A673 (cell line): Measurements from ENCODE around the gene CDH1. TPM values are rescaled to one million over a fixed set of nuclear protein-coding genes. Genes with fewer than 3 reads are reported as not detected.
"Not testable (repeated sequence)": the region's sequence is repeated elsewhere in the genome, so short reads cannot be mapped to it uniquely, and the experiment has no call there.

Experiments used
- BruUV-seq: library from RNA; stranded (reverse); fragments of 400-500 nt; replicated peaks from 2 replicates; lab custom pipeline; 2021; lab: Mats Ljungman, UMichigan
- CTCF ChIA-PET: fragments of 300-600 bp; sonication (Branson Sonifier 250); formaldehyde crosslinking; loops from one replicate; lab custom pipeline; 2022; ENCODE audit warnings: antibody characterized with exemption; lab: Charles Lee
- POLR2A ChIA-PET: fragments of 300-600 bp; sonication (Branson Sonifier 250); formaldehyde crosslinking; loops from one replicate; lab custom pipeline; 2022; ENCODE audit warnings: antibody characterized with exemption; ENCODE audit not compliant: low non-redundant PET; lab: Charles Lee
- DNase-seq: peaks from one replicate; pipeline ENCODE4 v3.0.0-alpha.2; 2015; ENCODE audit warnings: low spot score
- H3K27ac ChIP-seq: fragments of 200-600 bp; sonication (generic); 2 replicates; pipeline ENCODE4 v1.5.1; 2016; ENCODE audit warnings: mixed run types, low read depth, mild to moderate bottlenecking, mixed read lengths, antibody characterized with exemption, low read length; ENCODE audit not compliant: poor library complexity, severe bottlenecking
- H3K27me3 ChIP-seq: fragments of 200-600 bp; sonication (generic); replicated peaks from 2 replicates; pipeline ENCODE4 v1.6.1; 2017; ENCODE audit warnings: mixed run types, low read depth, mild to moderate bottlenecking, mixed read lengths, antibody characterized with exemption, low read length; ENCODE audit not compliant: insufficient read depth, poor library complexity
- H3K36me3 ChIP-seq: fragments of 200-600 bp; sonication (generic); 2 replicates; pipeline ENCODE4 v1.6.1; 2016; ENCODE audit warnings: mixed run types, mild to moderate bottlenecking, mixed read lengths, antibody characterized with exemption, low read length; ENCODE audit not compliant: insufficient read depth, poor library complexity, severe bottlenecking
- H3K4me1 ChIP-seq: fragments of 200-600 bp; sonication (generic); 2 replicates; pipeline ENCODE4 v1.6.1; 2017; ENCODE audit warnings: mixed run types, mild to moderate bottlenecking, mixed read lengths, antibody characterized with exemption, low read length; ENCODE audit not compliant: insufficient read depth, poor library complexity, severe bottlenecking
- H3K4me3 ChIP-seq: fragments of 200-600 bp; sonication (generic); 2 replicates; pipeline ENCODE4 v1.5.1; 2016; ENCODE audit warnings: low read depth, mixed run types, mild to moderate bottlenecking, mixed read lengths, low read length; ENCODE audit not compliant: poor library complexity, severe bottlenecking
- H3K9me3 ChIP-seq: fragments of 200-600 bp; sonication (generic); 2 replicates; pipeline ENCODE4 v1.6.1; 2016; ENCODE audit warnings: mixed run types, low read depth, mild to moderate bottlenecking, mixed read lengths, antibody characterized with exemption, low read length; ENCODE audit not compliant: poor library complexity, severe bottlenecking
- EZH2 ChIP-seq: fragments of 200-600 bp; sonication (generic); IDR thresholded peaks from 2 replicates; pipeline ENCODE4 v1.6.1; 2017; ENCODE audit warnings: borderline replicate concordance, low read depth, mild to moderate bottlenecking, mixed read lengths, antibody characterized with exemption, low read length; ENCODE audit not compliant: poor library complexity, severe bottlenecking
- intact Hi-C: fragments of 100-400 bp; cut with micrococcal nuclease; formaldehyde crosslinking; loops from one replicate; pipeline ENCODE4 v1.10.0; 2022; ENCODE audit not compliant: unreplicated experiment
- total RNA-seq: library from RNA; stranded (reverse); gene quantifications from 2 replicates; pipeline ENCODE4 v1.2.3, GENCODE V29; 2021
- TF ChIP-seq, protein P1 (sequence below): fragments of 300-800, 200-600 bp; sonication (generic); conservative IDR thresholded peaks from 2 replicates; pipeline ENCODE4 v1.5.1; 2017; ENCODE audit warnings: low read depth, mild to moderate bottlenecking, antibody characterized with exemption, low read length, moderate library complexity, mixed read lengths

CDH1 gene
- total RNA-seq, 1 experiment from 2014 or later: 0.06 TPM

DNA sequence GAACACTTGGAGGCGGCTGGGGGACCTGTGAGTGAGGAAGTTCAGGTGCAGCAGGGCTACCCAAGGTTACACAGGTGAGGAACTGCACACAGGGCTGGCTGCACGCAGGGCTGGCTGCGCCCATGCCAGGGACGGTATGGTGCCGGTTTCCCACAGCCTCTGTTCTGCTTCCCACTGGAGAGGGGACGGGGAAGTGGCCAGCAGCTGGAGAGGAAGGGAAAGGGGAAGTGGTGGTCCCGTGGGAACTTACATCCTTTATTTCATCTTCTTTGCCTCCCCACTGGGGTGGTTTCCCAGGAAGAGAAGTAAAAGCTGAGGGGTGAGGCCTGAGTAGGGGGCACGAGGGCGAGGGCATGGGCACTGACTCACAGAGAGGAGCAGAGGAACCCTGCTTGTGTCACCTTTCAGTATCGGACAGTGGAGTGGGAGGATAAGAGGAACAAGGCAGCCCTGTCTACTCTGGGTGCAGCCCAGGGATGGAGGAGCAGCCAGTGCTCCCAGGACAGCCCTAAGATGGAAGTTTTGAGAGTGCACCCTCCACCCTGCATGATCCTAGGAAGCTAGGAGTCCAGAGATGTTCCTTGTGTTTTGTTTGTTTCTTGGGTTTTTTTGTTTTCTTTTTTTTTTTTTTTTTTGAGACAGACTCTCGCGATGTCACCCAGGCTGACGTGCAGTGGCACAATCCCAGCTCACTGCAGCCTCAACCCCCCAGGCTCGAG is 25.5 kb upstream of the CDH1 start:
- no TSS peak for BruUV-seq
- CTCF ChIA-PET: no interaction called here
- intact Hi-C loops: no loop called here

DNA sequence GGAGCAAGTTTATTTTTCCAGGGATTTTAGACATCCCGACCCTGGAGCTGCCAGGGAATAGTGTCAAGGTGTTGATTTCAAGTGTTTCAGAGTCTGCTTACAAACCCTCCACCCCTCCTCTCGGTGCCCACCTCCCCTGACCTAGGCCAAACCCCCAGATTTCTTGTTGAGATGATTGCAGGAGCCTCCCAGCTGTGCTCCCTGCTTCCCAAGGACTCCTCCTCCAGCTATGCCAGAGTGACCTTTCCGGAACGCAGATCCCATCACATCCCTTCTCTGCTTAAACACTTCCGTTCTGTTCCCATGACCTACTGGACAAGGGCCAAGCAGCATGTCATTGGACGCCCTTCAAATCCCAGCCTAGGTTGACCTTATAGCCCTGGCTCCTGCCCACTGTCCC is 23.7 kb upstream of the CDH1 start:
- POLR2A ChIA-PET: no interaction called here

More for the DNA sequence above, 25.5 kb upstream of the CDH1 start:
- Histone ChIP-seq H3K27me3 (no peaks in the 10 kb centered on the region), H3K4me3 (no peak overlapping the region), H3K27ac (no peak overlapping the region), H3K36me3 (no peaks in the 10 kb centered on the region), H3K4me1 (no peaks in the 10 kb centered on the region), H3K9me3 (no peaks in the 10 kb centered on the region)
- POLR2A ChIA-PET: interaction anchor here (0.6 kb wide), 1 partner anchor 89 kb away, joined by 5 read pairs; no protein-coding TSS in a partner anchor
- no peak for DNase-seq
- TF ChIP-seq, protein P1, sequence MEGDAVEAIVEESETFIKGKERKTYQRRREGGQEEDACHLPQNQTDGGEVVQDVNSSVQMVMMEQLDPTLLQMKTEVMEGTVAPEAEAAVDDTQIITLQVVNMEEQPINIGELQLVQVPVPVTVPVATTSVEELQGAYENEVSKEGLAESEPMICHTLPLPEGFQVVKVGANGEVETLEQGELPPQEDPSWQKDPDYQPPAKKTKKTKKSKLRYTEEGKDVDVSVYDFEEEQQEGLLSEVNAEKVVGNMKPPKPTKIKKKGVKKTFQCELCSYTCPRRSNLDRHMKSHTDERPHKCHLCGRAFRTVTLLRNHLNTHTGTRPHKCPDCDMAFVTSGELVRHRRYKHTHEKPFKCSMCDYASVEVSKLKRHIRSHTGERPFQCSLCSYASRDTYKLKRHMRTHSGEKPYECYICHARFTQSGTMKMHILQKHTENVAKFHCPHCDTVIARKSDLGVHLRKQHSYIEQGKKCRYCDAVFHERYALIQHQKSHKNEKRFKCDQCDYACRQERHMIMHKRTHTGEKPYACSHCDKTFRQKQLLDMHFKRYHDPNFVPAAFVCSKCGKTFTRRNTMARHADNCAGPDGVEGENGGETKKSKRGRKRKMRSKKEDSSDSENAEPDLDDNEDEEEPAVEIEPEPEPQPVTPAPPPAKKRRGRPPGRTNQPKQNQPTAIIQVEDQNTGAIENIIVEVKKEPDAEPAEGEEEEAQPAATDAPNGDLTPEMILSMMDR: no peak

DNA sequence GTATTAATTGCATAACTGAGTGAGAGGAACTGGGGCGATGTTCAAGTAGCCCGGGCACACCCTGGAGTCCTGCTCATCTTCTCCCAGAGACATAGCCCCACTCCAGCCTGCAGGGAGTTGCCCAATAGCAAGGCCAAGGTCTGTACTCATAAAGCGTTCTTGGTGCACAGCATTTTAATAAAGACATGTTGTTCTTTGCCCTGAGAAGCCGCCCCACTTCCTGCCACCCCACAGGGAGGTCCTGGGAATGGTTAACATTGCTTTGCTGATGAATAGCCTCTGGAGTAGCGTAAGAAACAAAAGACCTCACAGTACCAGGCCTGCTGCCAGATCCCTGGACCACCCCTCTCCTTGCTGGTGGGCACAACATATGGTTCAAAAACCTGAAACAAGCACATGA is 21.6 kb upstream of the CDH1 start:
- Histone ChIP-seq H3K9me3 (no peaks in the 10 kb centered on the region), H3K27me3 (no peaks in the 10 kb centered on the region), H3K36me3 (no peaks in the 10 kb centered on the region), H3K27ac (no peak overlapping the region), H3K4me3 (no peak overlapping the region), H3K4me1 (no peaks in the 10 kb centered on the region)
- ChIA-PET CTCF (no interaction called here), POLR2A (no interaction called here)
- TF ChIP-seq, protein P1: no peak
- TF ChIP-seq EZH2: no peak
- intact Hi-C loops: no loop called here
- no peak for DNase-seq
- no TSS peak for BruUV-seq

More for the DNA sequence above, 23.7 kb upstream of the CDH1 start:
- Histone ChIP-seq H3K4me3 (no peak overlapping the region), H3K27ac (no peak overlapping the region), H3K4me1 (no peaks in the 10 kb centered on the region), H3K9me3 (no peaks in the 10 kb centered on the region), H3K27me3 (no peaks in the 10 kb centered on the region), H3K36me3 (no peaks in the 10 kb centered on the region)
- CTCF ChIA-PET: no interaction called here
- no peak for TF ChIP-seq EZH2
- TF ChIP-seq, protein P1: no peak
- BruUV-seq: no TSS peak
- no peak for DNase-seq
- intact Hi-C loops: no loop called here

DNA sequence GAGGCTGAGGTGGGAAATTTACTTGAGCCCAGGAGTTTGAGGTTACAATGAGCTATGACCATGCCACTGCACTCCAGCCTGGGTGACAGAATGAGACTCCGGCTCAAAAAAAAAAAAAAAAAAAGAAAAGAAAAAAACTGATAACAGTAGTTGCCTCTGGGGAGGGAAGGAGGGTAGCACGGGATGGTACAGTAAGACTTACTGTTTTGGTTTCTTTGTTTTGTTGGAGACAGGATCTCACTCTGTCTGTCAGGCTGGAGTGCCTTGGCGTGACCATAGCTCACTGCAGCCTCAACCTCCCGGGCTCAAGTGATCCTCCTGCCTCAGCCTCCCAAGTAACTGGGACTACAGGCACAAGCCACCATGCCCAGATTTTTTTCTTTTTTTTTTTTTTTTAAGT is 20.6 kb upstream of the CDH1 start:
- H3K36me3 ChIP-seq, H3K4me1 ChIP-seq, intact Hi-C loops, BruUV-seq, CTCF ChIA-PET, H3K27me3 ChIP-seq, H3K4me3 ChIP-seq, H3K27ac ChIP-seq, DNase-seq, H3K9me3 ChIP-seq: not testable (repeated sequence)
- POLR2A ChIA-PET: interaction anchor here (0.6 kb wide), 1 partner anchor 72 kb away, joined by 23 read pairs; no protein-coding TSS in a partner anchor
